Neural cell (in vitro differentiated cells): Measurements from ENCODE around the gene METTL2B.
"Not testable (repeated sequence)": the region's sequence is repeated elsewhere in the genome, so short reads cannot be mapped to it uniquely, and the experiment has no call there.

ENCODE experiments used
- EP300 ChIP-seq: fragments of 450-650 bp; conservative IDR thresholded peaks from 2 replicates; pipeline ENCODE4 v1.6.1; 2014; ENCODE audit warnings: antibody characterized with exemption, mild to moderate bottlenecking, moderate library complexity; ENCODE audit not compliant: poor library complexity, severe bottlenecking
- RAD21 ChIP-seq: fragments of 450-650 bp; conservative IDR thresholded peaks from 2 replicates; pipeline ENCODE4 v1.6.1; 2014; ENCODE audit warnings: antibody characterized with exemption, mild to moderate bottlenecking, moderate library complexity

DNA sequence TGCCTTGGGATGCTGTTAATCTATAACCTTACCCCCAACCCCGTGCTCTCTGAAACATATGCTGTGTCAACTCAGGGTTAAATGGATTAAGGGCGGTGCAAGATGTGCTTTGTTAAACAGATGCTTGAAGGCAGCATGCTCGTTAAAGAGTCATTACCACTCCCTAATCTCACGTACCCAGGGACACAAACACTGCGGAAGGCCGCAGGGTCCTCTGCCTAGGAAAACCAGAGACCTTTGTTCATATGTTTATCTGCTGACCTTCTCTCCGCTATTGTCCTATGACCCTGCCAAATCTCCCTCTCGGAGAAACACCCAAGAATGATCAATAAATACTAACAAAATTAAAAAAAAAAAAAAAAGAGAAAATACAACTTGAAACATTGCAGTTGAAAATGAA lies 12.6 kb upstream of the METTL2B start:
- not testable (repeated sequence) for TF ChIP-seq RAD21, EP300
